Suppressor macrophage treated with lipopolysaccharide for 4 hours (primary cell): ENCODE measurements around the gene TMED4.
"Not testable (repeated sequence)": the region's sequence is repeated elsewhere in the genome, so short reads cannot be mapped to it uniquely, and the experiment has no call there.

ENCODE experiments used
- DNase-seq: peaks from one replicate; pipeline ENCODE4 v3.0.0-alpha.2; 2020

TMED4 gene

DNA sequence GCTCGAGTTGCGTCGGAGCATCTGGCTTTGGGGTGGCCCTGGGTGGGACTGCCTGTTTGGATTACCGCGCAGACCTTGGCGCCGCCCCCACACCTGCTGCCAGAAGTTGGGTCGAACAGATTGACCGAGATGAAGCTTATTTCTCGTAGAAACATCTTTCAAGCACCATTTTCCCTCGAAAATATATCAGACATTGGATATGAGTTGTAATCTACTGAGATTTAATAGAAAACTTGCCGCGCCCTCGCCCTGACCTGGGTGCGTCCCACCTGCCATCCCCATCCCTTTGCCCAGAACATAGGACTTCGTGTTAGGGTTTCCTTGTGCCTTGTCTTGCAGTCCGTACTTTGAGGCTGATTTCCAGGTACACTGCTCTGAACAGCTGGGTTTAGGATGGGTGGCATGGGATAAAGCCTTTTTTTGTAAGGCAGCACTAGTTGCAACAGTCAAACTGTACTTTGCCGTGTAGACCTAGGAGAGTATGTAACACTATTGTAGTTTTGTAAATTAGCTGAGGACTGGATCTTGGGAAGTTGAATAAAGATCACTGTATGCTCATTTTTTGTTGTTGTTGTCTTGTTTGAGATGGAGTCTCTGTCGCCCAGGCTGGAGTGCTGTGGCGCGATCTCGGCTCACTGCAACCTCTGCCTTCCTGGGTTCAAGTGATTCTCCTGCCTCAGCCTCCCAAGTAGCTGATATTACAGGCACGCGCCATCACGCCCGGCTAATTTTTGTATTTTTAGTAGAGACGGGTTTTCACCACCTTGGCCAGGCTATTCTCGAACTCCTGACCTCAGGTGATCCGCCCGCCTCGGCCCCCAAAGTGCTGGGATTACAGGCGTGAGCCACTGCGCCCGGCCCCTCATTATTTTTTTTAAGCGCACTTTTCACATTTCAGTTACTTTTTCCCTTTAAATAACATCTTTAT is 25.4 kb upstream of the TMED4 start:
- DNase-seq: no peak

DNA sequence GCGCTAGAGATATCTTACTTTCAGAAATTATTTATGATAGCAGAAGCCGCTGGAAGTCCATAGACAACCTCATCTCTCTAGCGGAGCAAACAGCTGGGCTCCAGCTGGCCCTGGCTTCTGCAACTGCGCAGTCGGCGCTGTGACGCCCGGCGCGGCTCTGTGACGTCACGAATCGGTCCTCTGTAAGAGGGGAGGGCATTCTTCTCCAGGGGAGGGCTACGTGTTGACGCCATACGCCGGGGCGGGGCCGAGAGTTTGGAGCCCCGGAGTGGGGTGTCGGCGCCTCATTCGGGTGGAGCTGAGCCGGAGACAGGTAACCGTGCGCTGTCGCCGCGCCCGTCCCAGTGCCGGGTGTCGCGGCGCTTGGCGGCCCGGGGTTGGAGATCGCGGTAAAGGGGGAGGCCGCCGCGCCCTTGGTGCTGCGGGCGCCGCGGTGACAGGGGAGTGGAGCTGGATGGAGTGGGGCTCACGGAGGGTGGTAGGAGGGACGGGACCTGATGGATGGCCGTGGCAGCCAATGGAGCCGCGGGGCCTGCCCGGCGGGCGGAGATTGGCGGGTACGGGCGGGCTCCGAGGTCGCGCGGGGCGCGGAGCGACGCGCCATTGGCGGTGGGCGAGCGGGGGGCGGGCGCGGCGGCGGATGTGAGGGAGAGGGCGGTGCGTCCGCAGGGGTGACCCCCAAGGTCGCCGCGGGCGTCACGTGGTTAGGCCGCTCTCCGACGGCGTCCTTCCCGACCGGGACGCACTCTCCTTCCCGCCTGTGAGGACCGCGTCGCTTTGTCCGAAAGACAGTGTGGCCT is 24.5 kb upstream of the TMED4 start, which contains the start of gene OGDH:
OGDH (plus strand) TSS at position 287 of the 800 bp plus-strand sequence. CDS start 17,717 bp downstream, outside the sequence.
- DNase-seq: peak; percentile 100

DNA sequence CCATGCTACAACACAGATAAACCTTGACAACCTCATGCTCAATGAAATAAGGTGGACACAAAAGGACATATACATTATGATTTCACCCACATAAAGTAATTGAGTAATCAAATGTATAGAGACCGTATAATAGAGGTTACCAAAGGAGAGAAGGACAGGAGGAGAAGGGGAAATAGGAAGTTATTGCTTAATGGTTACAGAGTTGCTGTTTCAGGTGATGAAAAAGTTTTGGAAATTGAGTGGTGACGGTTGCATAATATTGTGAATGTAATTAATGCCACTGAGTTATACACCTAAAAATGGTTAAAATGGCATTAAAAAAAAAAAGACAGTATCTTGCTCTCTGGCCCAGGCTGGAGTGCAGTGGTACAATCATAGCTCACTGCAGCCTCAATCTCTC is 22.9 kb upstream of the TMED4 start:
- no peak for DNase-seq

DNA sequence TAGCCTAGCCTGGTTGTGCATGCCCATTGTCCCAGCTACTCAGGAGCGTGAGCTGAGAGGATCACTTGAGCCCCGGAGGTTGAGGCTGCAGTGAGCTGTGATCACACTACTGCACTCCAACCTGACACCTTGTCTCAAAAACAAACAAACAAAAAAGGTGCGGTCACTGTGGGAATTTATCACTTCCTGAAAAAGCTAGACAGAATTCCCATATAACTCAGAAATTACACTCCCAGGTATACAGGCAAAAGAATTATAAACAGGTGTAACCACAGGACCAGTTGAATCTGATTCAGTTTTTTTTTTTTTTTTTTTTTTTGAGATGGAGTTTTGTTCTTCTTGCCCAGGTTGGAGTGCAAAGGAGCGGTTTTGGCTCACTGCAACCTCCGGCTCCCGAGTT is 21.2 kb upstream of the TMED4 start:
- DNase-seq: no peak

DNA sequence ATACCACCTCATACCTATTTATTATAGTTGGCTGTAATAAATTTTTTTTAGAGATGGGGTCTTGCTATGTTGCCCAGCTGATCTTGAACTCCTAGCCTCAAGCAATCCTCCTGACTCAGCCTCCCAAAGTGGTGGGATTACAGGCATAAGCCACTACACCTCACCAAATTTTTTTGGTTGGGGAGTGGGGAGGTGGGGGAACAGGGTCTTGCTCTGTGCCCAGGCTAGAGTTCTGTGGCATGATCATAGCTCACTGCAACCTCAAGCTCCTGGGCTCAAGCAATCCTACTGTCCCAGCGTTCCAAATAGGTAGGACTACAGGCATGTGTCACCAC is 20.5 kb upstream of the TMED4 start:
- no peak for DNase-seq

DNA sequence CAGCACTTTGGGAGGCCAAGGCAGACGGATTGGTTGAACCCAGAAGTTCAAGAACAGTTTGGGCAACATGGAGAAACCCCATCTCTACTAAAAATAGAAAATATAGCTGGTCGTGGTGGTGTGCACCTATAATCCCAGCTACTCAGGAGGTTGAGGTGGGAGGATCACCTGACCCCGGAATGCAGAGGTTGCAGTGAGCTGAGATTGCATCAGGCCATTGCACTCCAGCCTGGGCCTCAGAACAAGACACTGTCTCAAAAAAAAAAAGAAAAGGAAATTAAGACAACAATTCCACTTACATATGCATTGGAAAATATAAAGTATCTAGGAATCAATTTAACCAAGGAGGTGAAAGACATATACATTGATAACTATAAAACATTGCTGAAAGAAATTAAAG is 17.2 kb upstream of the TMED4 start:
- DNase-seq: no peak

DNA sequence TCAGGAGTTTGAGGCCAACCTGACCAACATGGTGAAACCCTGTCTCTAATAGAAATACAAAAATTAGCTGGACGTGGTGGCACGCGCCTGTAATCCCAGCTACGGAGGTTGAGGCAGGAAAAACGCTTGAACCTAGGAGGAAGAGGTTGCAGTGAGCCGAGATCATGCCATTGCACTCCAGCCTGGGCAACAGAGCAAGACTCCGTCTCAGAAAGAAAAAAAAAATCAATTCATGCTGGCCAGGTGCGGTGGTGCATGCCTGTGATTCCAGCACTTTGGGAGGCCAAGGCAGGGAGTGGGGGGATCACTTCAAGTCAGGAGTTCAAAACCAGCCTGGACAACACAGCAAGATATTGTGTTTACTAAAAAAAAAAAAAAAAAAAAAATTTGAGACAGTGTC is 15.2 kb upstream of the TMED4 start:
- not testable (repeated sequence) for DNase-seq

DNA sequence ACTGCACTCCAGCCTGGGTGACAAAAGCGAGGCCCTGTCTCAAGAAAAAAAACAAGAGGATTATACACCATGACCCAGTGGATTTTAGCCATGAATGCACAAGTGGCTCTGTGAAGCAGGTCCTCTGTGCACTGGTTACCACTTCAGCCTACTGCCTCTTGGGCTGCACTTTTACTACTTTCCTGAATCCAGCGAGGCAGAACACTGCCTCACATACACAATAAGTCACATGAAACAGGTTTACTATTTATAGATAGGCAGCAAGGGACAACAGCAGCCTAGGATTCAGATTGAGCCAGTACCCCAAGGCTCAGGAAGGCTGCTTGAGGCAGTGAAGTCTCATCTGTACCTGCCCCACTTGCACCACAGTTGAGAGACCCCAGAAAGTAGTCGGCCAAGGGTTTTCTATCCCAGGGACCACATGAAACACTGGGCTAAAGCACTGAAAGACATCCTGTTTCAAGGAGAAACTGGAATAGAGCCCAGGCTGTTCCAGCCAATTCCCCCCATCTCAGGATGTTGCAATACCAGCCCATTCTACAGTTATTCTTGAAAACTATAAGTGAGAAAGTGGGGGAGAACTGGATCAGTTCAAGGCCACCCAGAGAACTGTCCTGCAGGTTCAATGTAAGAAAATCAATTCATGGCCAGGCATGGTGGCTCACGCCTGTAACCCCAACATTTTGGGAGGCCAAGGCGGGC is 14.1 kb upstream of the TMED4 start:
- no peak for DNase-seq

DNA sequence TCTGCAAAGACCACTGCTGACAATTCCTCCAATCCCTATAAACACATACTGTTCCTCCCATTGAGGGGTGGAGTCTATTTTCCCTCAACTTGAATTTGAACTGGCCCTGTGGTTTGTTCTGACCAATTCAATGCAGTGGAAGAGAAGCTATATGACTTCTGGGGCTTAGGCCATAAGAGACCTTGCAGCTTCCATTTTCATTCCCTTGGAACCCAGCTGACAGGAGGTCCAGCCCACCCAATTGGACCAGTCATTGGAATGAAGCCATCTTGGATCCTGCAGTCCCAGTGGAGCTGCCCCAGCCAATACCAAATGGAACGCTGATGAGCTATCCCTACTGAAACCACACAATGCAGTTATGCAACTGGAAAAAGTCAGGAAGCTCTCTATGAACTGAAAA is 8.9 kb upstream of the TMED4 start:
- no peak for DNase-seq

DNA sequence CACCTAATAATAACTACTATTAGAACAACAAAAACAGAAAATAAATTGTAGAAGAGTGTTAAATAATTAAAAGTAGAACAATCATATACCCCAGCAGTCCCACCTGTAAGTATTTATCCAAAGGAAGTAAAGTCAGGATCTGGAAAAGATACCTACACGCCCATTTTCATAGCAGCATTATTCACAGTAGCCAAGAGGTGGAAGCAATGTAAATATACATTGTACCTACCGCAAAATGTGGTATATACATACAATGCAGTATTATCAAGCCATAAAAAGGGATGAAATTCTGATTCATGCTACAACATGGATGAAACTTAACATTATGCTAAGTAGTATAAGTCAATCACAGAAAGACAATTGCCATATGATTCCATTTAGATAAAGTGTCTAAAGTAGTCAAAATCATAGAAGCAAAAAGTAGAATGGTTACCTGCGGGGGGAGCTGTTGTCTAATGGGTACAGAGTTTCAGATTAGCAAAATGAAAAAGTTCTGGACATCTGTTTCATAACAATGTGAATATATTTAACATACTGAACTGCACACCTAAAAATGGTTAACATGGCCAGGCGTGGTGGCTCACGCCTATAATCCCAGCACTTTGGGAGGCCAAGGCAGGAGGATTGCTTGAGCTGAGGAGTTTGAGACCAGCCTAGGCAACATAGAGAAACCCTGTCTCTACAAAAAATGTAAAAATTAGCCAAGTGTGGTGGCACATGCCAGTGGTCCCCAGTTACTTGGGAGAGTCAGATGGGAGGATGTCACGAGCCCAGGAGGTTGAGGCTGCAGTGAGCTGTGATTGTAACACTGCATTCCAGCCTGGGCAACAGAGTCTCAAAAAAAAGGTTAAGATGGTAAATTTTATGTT is 6.0 kb upstream of the TMED4 start:
- peak; percentile 73 for DNase-seq

DNA sequence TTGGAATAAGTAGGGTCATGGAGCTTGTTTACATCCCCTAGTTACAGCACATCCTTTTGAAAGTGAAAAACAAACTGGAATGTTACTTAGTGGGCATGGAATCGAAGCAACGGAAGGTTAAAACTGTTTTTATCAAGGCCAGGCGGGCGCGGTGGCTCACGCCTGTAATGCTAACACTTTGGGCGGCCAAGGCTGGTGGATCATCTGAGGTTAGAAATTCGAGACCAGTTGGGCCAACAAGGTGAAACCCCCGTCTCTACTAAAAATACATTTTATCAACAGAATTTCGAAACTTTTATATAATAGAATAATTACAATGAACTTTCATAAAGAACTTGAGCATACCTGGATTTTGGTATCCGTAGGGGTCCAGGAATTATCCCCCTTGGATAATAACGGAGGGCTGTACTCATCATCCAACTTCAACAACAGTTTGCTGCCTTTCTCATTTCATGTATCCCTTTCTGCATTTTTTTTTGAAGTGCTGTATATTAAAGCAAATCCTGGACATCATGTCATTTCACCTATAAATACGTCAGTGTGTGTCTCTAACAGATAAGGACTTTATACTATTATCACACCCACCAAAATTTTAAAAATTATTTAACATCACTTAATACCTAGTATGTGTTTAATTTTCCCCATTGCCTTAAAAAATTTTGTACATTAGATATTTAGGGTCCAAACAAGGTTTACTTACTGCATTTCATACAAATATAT is 1.3 kb upstream of the TMED4 start:
- no peak for DNase-seq

DNA sequence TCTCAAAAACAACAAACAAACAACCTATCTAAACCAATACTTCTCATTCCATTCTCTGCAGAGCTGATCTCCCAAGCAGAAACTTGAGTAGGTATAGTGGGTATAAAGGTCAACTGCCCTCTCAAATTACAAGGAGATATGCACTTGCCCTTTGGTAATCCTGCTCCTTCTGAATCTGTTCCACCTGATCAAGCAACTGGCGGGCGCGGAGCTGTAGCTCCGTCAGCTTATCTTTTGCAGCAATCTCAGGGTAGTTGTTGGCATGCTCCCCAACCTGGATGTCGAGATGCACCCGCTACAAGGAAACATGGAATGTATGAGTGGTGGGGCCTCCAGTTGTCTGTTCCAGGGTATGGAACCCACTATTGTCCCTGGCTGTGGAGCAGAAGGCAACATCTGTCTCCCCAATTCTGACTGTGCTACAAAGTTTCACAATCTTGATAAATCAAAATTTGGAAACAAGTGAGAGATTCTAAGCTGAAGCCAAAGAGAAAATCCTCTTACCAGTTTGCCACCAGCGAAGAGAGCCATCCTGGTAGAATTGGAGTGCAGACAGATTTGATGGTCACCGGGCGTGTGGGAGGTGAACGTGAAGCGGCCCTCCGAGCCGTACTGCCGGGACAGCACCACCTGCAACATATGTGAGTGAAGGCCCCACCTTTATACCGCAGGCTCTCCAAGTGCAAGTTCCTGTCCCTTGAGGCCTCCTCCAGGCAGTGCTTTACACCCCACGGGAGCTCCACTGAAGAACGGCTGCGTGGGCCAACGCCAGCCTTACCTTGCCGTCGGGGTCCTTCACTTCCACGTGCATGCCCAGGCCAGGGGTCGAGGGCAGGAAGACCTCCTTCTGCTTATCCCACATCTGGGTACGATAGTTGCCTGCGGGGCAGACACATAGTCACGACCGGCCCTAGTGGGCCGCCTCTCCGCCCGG is 819 bp downstream of the TMED4 start:
- peak; percentile 16 for DNase-seq

DNA sequence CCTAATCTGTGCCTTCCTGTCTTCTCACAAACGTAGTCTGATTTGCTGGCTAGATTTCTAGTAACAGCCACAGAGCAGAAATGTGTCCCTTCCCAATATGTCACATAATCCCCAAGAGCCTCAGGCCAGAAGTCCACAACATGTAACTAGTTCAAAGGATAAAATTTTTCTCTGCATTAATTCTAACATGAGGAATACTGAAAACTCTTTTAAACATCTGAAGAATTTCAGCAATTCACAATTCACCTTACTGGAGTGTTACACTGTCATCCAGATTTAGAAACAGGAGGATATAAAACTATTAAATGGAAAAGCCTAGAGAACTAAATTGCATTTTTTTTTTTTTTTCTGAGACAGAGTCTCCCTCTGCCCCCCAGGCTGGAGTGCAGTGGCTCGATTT is 5.8 kb downstream of the TMED4 start:
- no peak for DNase-seq

DNA sequence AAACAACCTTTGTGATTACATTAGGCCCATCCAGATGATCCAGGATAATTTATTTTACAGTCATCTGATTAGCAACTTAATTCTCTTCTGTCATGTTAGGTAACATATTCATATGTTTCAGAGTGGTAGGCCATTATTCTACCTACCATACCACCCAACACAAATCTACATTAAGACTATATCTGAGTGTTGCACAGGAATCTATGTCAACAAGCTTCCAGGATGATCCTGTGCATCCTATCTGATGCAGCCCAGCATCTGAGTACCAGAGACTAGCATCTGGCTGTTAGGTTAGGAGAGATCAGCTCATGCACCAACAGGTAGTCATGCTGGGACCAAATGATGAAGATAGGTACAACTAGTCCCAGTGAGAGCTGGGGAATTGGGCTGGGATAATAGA is 7.0 kb downstream of the TMED4 start:
- no peak for DNase-seq

DNA sequence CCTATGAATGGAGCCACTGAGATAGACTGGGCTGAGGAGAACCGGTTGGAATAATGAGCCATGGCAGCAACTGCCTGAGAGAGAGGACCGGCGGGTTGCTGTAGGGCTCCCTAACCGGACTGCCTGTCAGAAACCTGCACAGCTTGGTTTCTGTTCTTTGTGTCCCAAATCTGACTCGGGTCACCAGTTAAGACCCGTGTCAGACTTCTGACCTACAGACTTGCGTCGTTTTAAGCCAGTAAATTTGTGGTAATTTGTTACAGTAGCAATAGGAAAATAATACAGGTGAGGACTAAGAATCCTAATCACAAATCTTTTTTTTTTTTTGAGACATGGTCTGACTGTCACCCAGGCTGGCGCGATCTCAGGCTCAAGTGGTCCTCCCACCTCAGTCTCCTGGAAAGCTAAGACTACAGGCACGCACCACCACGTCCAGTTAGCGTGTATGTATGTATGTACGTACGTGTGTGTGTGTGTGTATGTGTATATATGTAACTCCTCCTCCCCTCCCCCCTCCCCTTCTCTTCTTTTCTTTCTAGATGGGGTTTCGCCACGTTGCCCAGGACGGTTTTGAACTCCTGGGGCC is 7.7 kb downstream of the TMED4 start:
- DNase-seq: peak; percentile 13

DNA sequence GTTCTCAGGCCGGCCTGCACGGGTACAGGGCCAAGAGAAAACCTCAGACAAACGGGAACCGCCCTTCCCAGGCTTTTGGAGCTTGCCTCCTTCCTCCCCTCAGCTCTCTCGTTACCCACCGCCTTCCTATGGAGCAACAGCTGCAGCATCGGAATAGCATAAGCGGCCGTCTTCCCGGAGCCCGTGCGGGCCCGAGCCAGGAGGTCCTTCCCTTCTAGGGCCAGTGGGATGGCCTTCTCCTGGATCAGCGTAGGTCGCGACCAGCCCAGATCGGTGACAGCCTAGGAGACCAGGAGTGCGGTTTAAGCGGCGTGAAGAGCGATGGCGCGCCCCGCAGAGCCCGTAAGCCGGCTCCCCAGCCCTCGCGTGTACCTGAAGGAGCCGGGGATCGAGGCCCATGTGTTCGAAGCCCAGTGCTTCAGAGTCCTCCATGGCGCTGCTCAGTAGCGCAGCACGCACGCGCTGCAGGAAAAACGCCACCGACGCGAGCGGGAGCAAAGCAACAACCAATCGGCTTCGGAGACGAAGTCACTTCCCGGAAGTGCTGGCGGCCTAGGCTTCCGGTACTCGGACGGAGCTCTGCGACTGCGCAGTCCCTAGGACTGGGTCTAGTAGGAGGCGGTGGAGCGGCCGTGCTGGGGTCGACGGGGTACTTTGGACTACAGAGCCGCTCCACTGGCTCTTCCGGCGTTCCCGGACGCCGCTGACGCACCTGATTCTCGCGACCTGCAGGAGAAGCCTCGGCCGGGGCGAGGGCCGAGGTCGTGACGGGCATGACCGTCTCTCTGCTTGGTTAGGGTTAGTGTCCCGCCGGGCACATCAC is 8.4 kb downstream of the TMED4 start, which contains the start of gene DDX56:
DDX56 (minus strand) TSS at position 445 of the 823 bp plus-strand sequence; CDS start at position 432, 13 bp downstream.
- peak; percentile 98 for DNase-seq

DNA sequence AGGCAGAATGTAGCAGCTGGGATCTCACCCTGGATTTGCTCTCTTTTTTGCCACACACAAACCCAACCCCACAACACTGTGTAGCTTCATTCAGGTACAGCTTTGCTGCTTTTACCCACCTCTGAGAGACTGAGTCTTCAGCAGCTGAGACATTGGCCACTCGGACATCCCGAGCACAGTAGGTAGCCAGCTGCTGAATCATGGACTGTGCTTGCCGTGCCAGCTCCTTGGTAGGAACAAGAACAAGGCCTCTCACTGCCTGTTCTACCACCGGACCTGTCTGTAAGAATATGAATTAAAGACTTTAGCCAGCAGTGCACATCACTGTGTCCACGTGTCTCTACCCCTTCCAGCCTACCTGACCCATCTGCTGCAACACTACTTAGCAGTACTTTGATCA is 9.3 kb downstream of the TMED4 start:
- no peak for DNase-seq

DNA sequence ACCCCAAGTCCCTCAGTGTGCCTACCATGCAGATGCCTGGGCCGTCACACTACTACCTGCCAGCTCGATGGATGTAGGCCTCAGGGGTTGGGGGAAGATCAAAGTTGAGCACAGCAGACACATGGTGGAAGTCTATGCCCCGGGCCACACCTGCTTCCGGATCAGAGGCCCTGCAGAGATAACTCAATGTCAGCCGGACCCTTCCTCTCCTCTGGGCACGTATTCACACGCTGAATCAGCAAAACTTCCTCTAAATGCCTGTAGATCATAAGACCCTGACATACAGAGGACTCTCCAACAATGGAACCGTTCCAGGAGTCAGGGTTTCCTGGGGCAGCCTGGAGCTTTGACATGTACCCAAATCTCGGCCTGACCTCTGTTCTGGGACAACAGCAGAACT is 12.1 kb downstream of the TMED4 start:
- DNase-seq: no peak
